CD4-positive, alpha-beta memory T cell (primary cell): Measurements from ENCODE around the gene EPHB4. TPM values are rescaled to one million over a fixed set of nuclear protein-coding genes. Genes with fewer than 3 reads are reported as not detected.
A peak's percentile ranks its signal among the peaks of the same experiment; 100 is the strongest.

Experiments
- CTCF ChIA-PET: fragments of 350-600 bp; sonication (Branson Sonifier 250); formaldehyde crosslinking; loops from one replicate; lab custom pipeline; 2021; ENCODE audit warnings: inconsistent platforms; ENCODE audit not compliant: partially characterized antibody; lab: Charles Lee
- POLR2A ChIA-PET: fragments of 350-600 bp; sonication (Branson Sonifier 250); formaldehyde crosslinking; loops from one replicate; lab custom pipeline; 2021; ENCODE audit not compliant: partially characterized antibody; lab: Charles Lee
- DNase-seq, 5 donors: peaks; one replicate each; pipeline versions ENCODE4 v3.0.0 to v3.0.0-alpha.2; 2020 to 2022; ENCODE audit warnings: mixed read lengths in 1 of 5
- H3K27ac ChIP-seq: one replicate; pipeline ENCODE4 v1.7.0; 2013; ENCODE audit warnings: low read depth, low read length
- H3K27me3 ChIP-seq: 2 replicates; pipeline ENCODE4 v1.7.0; 2013; ENCODE audit warnings: mild to moderate bottlenecking, low read length, moderate library complexity; ENCODE audit not compliant: insufficient read depth
- H3K36me3 ChIP-seq: 2 replicates; pipeline ENCODE4 v1.7.0; 2013; ENCODE audit warnings: mild to moderate bottlenecking, low read length, moderate library complexity; ENCODE audit not compliant: insufficient read depth
- H3K4me1 ChIP-seq: 2 replicates; pipeline ENCODE4 v1.7.0; 2013; ENCODE audit warnings: mild to moderate bottlenecking, low read length, moderate library complexity; ENCODE audit not compliant: insufficient read depth
- H3K4me3 ChIP-seq, 2 donors: one replicate each; pipeline ENCODE4 v1.7.0; 2013; ENCODE audit warnings: low read length in 2 of 2, mild to moderate bottlenecking in 1 of 2
- H3K9me3 ChIP-seq, 2 donors: one replicate each; pipeline ENCODE4 v1.7.0; 2013; ENCODE audit warnings: low read length in 2 of 2, control low read depth in 1 of 2; ENCODE audit not compliant: control insufficient read depth in 1 of 2
- H3K27ac Mint-ChIP-seq, 7 donors: one replicate each; pipeline ENCODE4 v1.8.0; 2020 to 2021; ENCODE audit warnings: mixed read lengths in 7 of 7, mild to moderate bottlenecking in 6 of 7, inconsistent platforms in 3 of 7, moderate library complexity in 3 of 7
- H3K27me3 Mint-ChIP-seq, 2 donors: one replicate each; pipeline ENCODE4 v1.8.0; 2020 to 2021; ENCODE audit warnings: mixed read lengths in 2 of 2
- H3K36me3 Mint-ChIP-seq, 2 donors: one replicate each; pipeline ENCODE4 v1.8.0; 2020 to 2021; ENCODE audit warnings: mixed read lengths in 2 of 2, inconsistent platforms in 1 of 2, mild to moderate bottlenecking in 1 of 2
- H3K4me1 Mint-ChIP-seq, 4 donors: one replicate each; pipeline ENCODE4 v1.8.0; 2020 to 2021; ENCODE audit warnings: mixed read lengths in 4 of 4, mild to moderate bottlenecking in 1 of 4
- H3K4me3 Mint-ChIP-seq, 8 donors: one replicate each; pipeline ENCODE4 v1.8.0; 2020 to 2021; ENCODE audit warnings: mixed read lengths in 8 of 8, mild to moderate bottlenecking in 7 of 8, moderate library complexity in 6 of 8, inconsistent platforms in 3 of 8
- H3K9me3 Mint-ChIP-seq, 8 donors: one replicate each; pipeline ENCODE4 v1.8.0; 2020 to 2021; ENCODE audit warnings: mixed read lengths in 8 of 8, mild to moderate bottlenecking in 5 of 8, inconsistent platforms in 3 of 8, moderate library complexity in 1 of 8
- intact Hi-C: fragments of 100-400 bp; cut with micrococcal nuclease; formaldehyde crosslinking; loops from one replicate; pipeline ENCODE4 v1.15.1; 2023
- polyA plus RNA-seq, 2 donors: library from polyadenylated mRNA; unstranded; fragments of 300-500 nt; fragmentation: Illumina TruSeq; gene quantifications; one replicate each; pipeline ENCODE4 v1.2.3, GENCODE V29; 2021
- total RNA-seq, 2 experiments: library from RNA; stranded (reverse); gene quantifications; one replicate each; pipeline ENCODE4 v1.2.3, GENCODE V29; 2021

The EPHB4 gene
- total and polyA plus RNA-seq, 4 experiments from 2014 or later = 0.08 to 5.2 (median 3.3) TPM; not detected in 1

DNA sequence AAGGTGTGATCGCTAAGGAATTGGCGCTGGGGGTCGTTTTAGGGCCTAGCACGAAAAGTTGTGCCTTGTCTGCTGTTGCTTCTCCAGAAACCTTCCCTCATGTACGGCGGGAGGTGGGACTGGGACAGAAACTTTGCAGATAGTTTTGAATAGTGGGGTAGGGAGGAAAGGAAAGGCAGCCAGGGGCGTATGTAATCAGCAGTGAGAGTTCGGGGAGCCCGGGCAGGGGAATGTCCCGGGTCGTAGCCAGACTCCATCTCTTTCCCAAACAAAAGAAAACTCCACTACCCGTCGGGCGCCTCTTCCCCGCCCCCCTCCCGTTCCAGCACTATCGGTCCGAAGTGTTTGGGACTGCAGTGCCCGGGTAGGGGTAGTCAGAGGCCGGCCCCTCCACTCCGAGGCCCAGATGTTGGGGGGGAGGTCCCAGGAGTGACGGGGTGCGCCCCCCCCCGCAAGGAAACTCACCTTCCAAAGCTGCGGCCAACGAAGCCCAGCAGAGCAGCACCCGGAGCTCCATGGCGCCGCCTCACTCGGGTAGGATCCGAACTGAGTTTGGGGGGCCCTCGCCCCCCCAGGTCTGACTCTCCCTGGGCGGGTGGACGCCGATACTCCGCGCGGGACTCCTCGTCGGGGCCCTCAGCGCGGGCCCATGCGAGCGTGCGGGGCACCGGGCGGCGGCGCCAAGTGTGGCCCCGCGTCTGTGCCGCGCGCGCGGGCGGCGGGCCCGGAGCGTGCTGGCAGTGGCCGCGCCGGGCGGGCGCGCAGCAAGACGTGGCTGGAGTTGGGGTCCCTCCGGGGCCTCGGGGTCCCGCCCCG is 601 bp downstream of the EPHB4 start:
- POLR2A ChIA-PET = interaction anchor here (0.7 to 1.2 kb wide), 2 partner anchors 16 to 810 kb away, joined by 3 read pairs; no protein-coding TSS in a partner anchor
- H3K4me3 Mint-ChIP-seq = peak overlapping the region; percentile 68 to 89 (median 74)
- peaks cover 0 to 4% of the 10 kb centered on the region in 2 donors for H3K36me3 Mint-ChIP-seq
- H3K4me1 Mint-ChIP-seq = peaks cover 14 to 25% (median 21%) of the 10 kb centered on the region in 4 donors
- peak overlapping the region in 1 of 7 donors; percentile 48 for H3K27ac Mint-ChIP-seq
- CTCF ChIA-PET = no interaction called here
- H3K9me3 Mint-ChIP-seq = peaks cover 0 to 8% (median 0%) of the 10 kb centered on the region in 8 donors
- Histone ChIP-seq H3K4me3 (no peak overlapping the region), H3K27ac (no peak overlapping the region), H3K4me1 (peaks cover 13% of the 10 kb centered on the region), H3K36me3 (no peaks in the 10 kb centered on the region), H3K27me3 (peaks cover 4% of the 10 kb centered on the region), H3K9me3 (no peaks in the 10 kb centered on the region)
- H3K27me3 Mint-ChIP-seq = peaks cover 25 to 29% of the 10 kb centered on the region in 2 donors
- no peak for DNase-seq
- intact Hi-C loops = no loop called here

DNA sequence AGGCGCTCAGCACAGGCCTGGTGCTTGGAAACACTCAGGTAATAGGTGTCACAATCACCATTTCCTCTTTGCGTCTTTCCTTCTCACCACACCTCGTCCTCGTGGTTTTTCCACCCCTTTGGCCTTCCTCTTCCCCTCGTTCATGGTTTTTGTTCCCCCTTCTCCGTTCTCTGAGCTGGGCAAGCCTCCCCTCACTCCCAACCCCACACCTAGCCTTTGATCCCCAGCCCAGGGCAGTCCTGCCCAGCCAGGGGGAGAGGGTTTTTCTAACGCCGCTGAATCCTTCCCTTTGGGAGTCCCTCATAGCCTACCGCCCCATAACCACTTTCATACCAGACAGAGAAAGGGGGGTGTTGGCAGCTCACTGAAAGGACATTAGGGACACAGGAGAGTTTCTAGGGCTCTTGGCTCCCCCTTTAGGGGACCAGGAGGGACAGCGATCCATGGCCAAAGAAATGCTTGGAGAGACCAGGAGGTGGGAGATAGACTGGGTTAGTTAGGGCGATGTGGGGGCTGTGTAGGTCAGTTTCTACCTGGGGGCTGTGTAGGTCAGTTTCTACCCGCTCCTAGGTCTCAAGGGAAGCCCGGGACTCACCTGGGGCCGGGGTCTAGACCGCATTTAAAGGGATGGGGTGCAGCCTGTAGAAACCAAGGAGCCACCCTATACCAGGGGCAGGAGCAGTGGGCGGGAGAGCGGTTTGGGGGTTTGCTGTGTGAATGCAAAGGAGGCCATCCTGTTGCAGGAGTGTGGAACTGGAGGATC is 1.4 kb downstream of the EPHB4 start:
- H3K27me3 Mint-ChIP-seq = peaks cover 25 to 28% of the 10 kb centered on the region in 2 donors
- H3K36me3 Mint-ChIP-seq = peaks cover 0 to 4% of the 10 kb centered on the region in 2 donors
- intact Hi-C loops = no loop called here
- peaks cover 13% of the 10 kb centered on the region for H3K4me1 ChIP-seq
- peaks cover 14 to 25% (median 21%) of the 10 kb centered on the region in 4 donors for H3K4me1 Mint-ChIP-seq
- DNase-seq = no peak
- ChIA-PET CTCF (no interaction called here), POLR2A (no interaction called here)
- no peaks in the 10 kb centered on the region for H3K9me3 ChIP-seq
- H3K4me3 ChIP-seq = no peak overlapping the region
- H3K36me3 ChIP-seq = no peaks in the 10 kb centered on the region
- no peak overlapping the region for H3K27ac Mint-ChIP-seq
- peaks cover 0 to 6% (median 0%) of the 10 kb centered on the region in 8 donors for H3K9me3 Mint-ChIP-seq
- H3K4me3 Mint-ChIP-seq = peak overlapping the region; percentile 68 to 89 (median 74)
- H3K27me3 ChIP-seq = peaks cover 4% of the 10 kb centered on the region
- no peak overlapping the region for H3K27ac ChIP-seq

DNA sequence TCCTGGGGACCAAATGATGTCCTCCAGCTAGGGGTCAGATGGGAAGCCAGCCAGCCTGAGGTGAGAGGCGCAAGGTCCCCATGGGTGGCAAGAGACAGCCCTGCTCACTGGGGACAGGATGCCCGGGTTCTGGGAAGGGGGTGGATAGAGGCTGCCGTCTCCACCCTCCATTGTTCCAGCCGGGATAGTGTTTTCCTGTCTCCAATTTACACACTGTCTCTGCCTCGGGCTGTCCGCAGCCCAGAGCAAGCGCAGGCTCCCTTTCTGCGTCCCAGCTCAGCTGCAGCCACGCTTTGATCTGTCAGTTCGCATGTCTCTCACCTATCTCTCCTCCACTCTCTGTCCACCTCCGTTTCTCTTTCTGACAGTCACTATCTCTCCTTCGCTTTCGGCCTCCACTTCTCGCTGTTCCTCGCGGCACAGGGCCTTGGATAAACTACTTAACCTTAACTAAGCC is 2.1 kb downstream of the EPHB4 start:
- H3K9me3 Mint-ChIP-seq = peaks cover 0 to 6% (median 0%) of the 10 kb centered on the region in 8 donors
- H3K27me3 Mint-ChIP-seq = peaks cover 24 to 28% of the 10 kb centered on the region in 2 donors
- no peaks in the 10 kb centered on the region for H3K9me3 ChIP-seq
- peaks cover 13% of the 10 kb centered on the region for H3K4me1 ChIP-seq
- no peak overlapping the region for H3K4me3 Mint-ChIP-seq
- H3K4me3 ChIP-seq = no peak overlapping the region
- CTCF ChIA-PET = no interaction called here
- intact Hi-C loops = no loop called here
- POLR2A ChIA-PET = no interaction called here
- DNase-seq = no peak
- peaks cover 0 to 7% of the 10 kb centered on the region in 2 donors for H3K36me3 Mint-ChIP-seq
- no peak overlapping the region for H3K27ac Mint-ChIP-seq
- no peak overlapping the region for H3K27ac ChIP-seq
- no peaks in the 10 kb centered on the region for H3K36me3 ChIP-seq
- peaks cover 14 to 25% (median 21%) of the 10 kb centered on the region in 4 donors for H3K4me1 Mint-ChIP-seq
- peaks cover 4% of the 10 kb centered on the region for H3K27me3 ChIP-seq

DNA sequence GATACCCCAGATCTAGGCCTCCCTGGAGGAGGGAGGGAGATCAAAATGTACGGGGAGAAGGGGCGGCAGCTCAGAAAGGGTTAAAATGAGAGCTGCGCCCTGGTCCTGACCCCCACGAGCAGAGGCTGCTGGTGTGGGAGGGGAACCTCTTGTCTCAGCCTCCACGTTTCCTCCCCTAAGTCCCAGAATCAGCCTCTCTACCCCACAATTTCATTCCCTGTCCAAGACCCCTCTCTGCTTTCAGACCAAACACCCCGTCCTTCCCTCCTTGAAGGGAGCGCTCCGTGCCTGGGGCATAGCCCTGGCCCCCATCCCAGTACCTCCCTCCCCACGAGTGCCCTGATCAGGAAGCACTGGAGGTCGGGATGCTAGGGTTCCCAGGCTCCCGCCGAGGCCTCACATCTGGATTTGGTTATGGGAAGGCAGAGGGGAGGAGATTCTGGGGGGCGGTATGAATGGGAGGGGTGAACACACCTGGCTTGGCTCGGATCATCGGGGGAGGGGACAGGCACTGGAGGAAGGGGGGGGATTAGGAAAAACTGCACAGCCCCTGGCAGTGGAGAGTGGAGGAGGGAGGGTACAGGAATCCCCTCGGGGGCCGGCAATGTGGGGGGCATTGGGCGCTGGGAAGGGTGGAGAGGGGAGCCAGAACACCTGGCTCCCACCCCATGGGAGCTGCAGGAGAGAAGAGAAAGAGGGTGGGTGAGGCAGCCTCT is 2.7 kb downstream of the EPHB4 start:
- H3K27me3 Mint-ChIP-seq = peaks cover 23 to 27% of the 10 kb centered on the region in 2 donors
- Histone ChIP-seq H3K36me3 (no peaks in the 10 kb centered on the region), H3K27ac (no peak overlapping the region), H3K4me3 (no peak overlapping the region), H3K9me3 (no peaks in the 10 kb centered on the region), H3K27me3 (peaks cover 4% of the 10 kb centered on the region), H3K4me1 (peaks cover 13% of the 10 kb centered on the region)
- peaks cover 14 to 25% (median 21%) of the 10 kb centered on the region in 4 donors for H3K4me1 Mint-ChIP-seq
- H3K27ac Mint-ChIP-seq = no peak overlapping the region
- POLR2A ChIA-PET = no interaction called here
- H3K4me3 Mint-ChIP-seq = no peak overlapping the region
- H3K36me3 Mint-ChIP-seq = peaks cover 0 to 7% of the 10 kb centered on the region in 2 donors
- peaks cover 0 to 6% (median 0%) of the 10 kb centered on the region in 8 donors for H3K9me3 Mint-ChIP-seq
- CTCF ChIA-PET = no interaction called here
- intact Hi-C loops = no loop called here
- no peak for DNase-seq

DNA sequence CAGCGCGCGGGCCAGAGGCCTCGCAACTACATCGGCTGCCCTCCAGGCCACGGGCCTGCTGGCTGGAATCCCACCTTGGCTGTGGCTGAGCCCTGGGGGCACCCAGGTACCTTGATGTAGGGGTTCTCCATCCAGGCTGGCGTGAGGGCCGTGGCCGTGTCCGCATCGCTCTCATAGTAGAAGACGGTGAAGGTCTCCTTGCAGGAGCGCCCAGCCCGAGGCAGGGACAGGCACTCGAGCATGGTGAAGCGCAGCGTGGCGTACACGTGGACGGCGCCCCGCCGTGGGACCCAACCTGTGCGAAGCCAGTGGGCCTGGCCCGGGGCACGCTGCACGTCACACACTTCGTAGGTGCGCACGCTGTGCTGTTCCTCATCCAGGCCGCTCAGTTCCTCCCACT is 3.8 kb downstream of the EPHB4 start:
- Mint-ChIP-seq H3K27ac (no peak overlapping the region), H3K27me3 (peaks cover 19 to 22% of the 10 kb centered on the region in 2 donors), H3K4me1 (peaks cover 13 to 22% (median 18%) of the 10 kb centered on the region in 4 donors), H3K9me3 (peaks cover 0 to 6% (median 0%) of the 10 kb centered on the region in 8 donors), H3K4me3 (no peak overlapping the region), H3K36me3 (peaks cover 0 to 7% of the 10 kb centered on the region in 2 donors)
- ChIA-PET CTCF (no interaction called here), POLR2A (no interaction called here)
- intact Hi-C loops = no loop called here
- Histone ChIP-seq H3K27me3 (peaks cover 4% of the 10 kb centered on the region), H3K4me1 (peaks cover 10% of the 10 kb centered on the region), H3K36me3 (no peaks in the 10 kb centered on the region), H3K9me3 (no peaks in the 10 kb centered on the region), H3K4me3 (no peak overlapping the region), H3K27ac (no peak overlapping the region)
- DNase-seq = no peak

DNA sequence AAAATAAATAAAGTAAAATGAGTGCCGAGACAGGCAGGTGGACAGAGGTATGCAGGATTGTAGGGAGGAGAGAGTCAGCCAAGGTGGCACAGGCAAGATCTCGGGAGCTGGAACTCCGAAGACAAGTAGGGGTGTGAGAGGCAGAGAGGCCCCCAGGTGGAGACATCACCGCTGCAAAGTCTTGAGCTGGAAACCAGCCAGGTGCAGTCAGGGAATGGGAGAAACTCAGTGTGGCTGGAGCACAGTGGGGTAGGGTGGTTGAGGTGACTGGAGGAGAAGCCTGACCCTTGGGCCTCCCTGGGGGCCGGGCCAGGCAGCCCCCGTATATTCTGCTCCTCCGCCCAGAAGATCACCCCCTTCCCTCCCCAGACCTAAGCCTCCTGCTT is 4.2 kb downstream of the EPHB4 start:
- Histone ChIP-seq H3K27me3 (peaks cover 4% of the 10 kb centered on the region), H3K9me3 (no peaks in the 10 kb centered on the region), H3K4me3 (no peak overlapping the region), H3K36me3 (no peaks in the 10 kb centered on the region), H3K4me1 (peaks cover 7% of the 10 kb centered on the region), H3K27ac (no peak overlapping the region)
- DNase-seq = no peak
- H3K36me3 Mint-ChIP-seq = peaks cover 0 to 7% of the 10 kb centered on the region in 2 donors
- ChIA-PET CTCF (no interaction called here), POLR2A (no interaction called here)
- no peak overlapping the region for H3K4me3 Mint-ChIP-seq
- H3K9me3 Mint-ChIP-seq = peaks cover 0 to 6% (median 0%) of the 10 kb centered on the region in 8 donors
- peaks cover 19 to 21% of the 10 kb centered on the region in 2 donors for H3K27me3 Mint-ChIP-seq
- intact Hi-C loops = no loop called here
- H3K27ac Mint-ChIP-seq = no peak overlapping the region
- peaks cover 12 to 20% (median 17%) of the 10 kb centered on the region in 4 donors for H3K4me1 Mint-ChIP-seq
